AG09319 (cell line): ENCODE measurements around the gene POU6F2.

ENCODE experiments used
- DNase-seq: peaks from one replicate; pipeline ENCODE4 v3.0.0-alpha.2; 2010; ENCODE audit warnings: low read depth; ENCODE audit errors: extremely low read depth
- TF ChIP-seq, protein P1 (sequence below): IDR thresholded peaks from 2 replicates; pipeline ENCODE4 v1.5.1; 2011; ENCODE audit warnings: low read depth, mild to moderate bottlenecking, inconsistent platforms, low read length, moderate library complexity

POU6F2 gene

DNA sequence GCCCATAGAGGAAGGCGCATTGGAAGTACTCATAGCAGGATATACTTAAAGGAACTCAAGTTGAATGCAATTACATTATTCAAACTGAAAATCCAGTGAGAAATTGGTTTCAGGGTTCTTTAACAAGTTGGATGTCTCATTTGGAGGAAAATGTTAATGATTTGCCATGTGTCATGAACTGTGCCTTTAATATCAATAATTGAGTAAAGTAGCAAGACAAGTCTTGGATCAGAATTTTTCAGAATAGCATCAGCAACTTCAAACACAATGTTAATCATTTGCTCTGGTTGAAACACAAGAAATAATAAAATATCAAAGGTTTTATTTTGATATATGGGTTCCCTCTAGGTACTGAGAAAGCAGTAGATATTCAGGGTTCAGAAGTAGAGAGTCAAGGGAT, 24.5 kb upstream of the POU6F2 start:
- DNase-seq = no peak
- TF ChIP-seq, protein P1, sequence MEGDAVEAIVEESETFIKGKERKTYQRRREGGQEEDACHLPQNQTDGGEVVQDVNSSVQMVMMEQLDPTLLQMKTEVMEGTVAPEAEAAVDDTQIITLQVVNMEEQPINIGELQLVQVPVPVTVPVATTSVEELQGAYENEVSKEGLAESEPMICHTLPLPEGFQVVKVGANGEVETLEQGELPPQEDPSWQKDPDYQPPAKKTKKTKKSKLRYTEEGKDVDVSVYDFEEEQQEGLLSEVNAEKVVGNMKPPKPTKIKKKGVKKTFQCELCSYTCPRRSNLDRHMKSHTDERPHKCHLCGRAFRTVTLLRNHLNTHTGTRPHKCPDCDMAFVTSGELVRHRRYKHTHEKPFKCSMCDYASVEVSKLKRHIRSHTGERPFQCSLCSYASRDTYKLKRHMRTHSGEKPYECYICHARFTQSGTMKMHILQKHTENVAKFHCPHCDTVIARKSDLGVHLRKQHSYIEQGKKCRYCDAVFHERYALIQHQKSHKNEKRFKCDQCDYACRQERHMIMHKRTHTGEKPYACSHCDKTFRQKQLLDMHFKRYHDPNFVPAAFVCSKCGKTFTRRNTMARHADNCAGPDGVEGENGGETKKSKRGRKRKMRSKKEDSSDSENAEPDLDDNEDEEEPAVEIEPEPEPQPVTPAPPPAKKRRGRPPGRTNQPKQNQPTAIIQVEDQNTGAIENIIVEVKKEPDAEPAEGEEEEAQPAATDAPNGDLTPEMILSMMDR = no peak

DNA sequence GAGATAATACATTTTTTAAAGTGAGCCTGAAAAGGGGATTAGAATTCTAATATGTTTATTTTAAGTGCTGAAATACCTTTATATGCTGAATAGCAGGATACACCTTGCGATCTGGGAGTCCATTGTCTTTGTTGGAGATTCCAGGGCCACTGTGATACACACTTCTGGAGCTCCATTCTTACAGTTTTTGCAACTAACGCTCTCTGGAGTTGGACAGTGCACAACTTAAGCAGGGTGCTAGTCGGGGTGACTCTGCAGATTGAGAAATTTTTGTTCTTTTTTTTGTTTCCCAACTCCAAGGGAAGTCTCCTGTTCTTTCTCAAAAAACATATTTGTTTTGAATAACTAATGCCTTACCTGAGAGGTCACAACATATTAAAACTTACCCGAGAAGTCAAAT, 23.7 kb upstream of the POU6F2 start:
- DNase-seq = no peak
- TF ChIP-seq, protein P1 = no peak

DNA sequence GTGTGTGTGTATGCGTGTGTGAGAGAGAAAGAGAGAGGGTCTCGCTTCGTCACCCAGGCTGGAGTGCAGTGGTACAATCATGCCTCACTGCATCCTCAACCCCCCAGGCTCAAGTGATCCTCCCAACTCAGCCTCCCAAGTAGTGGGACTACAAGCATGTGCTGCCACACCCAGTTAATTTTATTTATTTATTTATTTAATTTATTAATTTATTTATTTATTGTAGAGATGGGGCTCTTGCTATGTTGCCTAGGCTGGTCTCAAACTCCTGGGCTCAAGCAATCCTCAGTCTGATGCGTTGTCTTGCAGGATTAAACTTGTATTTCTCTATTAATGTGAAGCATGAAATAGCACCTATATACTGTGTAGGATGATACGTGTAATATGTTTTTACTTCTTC, 21.8 kb upstream of the POU6F2 start:
- DNase-seq = no peak
- TF ChIP-seq, protein P1 = no peak

GRCh38 chr7:38962028-38962427, 15.7 kb upstream of the POU6F2 start:
- DNase-seq = no peak
- TF ChIP-seq, protein P1 = no peak

DNA sequence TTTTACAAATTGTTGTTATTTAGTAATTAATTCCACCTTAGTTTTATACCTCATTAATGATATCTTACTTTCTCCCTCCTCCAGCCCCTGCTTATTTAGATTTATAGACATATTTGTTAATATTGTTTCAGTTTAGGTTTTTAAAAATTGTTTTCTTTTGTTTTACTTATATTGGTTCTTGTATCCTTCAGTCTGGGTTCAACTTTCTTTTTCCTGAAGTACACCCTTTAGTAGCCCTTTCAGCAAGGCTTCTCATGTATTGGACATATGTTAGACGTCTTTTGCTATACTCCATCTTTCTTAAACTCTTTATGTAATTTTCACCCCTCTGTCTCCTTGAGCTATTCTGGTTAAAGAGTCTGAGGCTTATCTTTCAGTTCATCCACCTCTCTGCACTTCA, 12.8 kb upstream of the POU6F2 start:
- TF ChIP-seq, protein P1 = no peak
- no peak for DNase-seq

DNA sequence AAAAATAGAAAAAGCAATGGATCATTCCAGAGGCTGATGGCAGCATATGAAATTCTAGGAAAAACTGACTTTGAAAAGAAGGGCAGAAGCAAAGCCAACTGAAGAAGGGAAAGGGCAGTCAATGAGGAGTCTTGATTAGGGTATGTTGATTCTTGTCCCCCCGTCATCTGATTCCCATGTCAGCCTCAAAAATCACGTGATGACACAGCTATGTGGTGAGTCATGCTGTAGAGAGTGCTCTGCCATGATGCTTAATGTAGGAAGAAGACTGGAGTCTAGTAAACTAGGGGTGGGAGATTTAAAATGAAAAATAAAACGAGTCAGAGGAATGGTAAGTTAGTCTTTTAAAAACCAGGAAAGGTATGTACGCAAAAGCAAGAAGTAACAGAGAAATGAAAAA, 3.9 kb upstream of the POU6F2 start:
- TF ChIP-seq, protein P1 = no peak
- DNase-seq = no peak

- DNase-seq = no peak
- TF ChIP-seq, protein P1 = no peak
These were observed 1.7 kb upstream of the POU6F2 start for GRCh38 chr7:38975944-38976392.
